ENCODE measurements around the gene PALLD. TPM values are rescaled to one million over a fixed set of nuclear protein-coding genes. Genes with fewer than 3 reads are reported as not detected.
A peak's percentile ranks its signal among the peaks of the same experiment; 100 is the strongest.

PALLD gene
- total RNA-seq, 4 donors from 2014 or later = 71.8 to 106 (median 83.3) TPM

DNA sequence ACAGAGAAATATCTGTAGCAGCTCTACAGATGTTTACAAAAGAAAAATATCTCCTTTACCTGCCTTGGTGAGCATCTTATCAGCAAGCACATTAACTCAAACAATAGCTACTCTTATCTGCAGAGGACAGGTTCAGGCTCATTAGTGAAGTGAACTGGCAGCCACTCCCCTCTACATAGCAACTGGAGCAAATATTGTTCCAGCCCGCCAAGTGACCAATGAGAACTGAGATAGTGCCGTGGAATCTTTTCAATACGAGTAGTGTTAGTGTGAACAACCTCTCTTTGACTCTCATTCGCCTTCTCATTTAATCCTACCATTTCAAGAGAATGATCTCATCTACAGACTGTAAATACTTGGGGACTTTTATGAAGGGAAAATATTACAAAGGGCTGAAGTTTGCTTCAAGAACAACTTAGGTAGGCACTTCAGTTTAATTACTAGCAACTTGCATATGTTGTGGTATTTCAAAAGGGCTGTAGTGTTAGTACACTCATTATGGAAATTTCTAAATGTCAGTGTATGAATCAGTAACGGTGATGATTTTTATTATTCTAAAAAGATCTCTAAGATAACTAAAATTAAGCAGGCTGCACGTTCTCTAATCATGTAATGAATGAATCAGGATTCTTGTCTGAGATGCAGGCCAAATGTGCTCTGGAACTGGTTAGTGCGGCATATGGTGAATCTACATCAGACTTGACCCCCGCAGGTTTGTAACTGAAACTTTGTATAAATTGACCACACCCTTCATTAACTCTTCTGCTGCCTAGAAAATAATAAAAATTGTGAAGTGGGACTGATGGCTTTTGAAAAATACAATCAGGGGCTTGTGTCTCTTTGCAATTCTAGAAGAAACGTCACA lies 72.4 kb downstream of the PALLD start:
- no peaks in the 10 kb centered on the region for H3K9me3 ChIP-seq
- H3K36me3 ChIP-seq = no peaks in the 10 kb centered on the region
- no peaks in the 10 kb centered on the region for H3K27me3 ChIP-seq
- DNase-seq (ENCODE audit: low spot score in 2 of 2) = no peak
- TF ChIP-seq, protein P1, sequence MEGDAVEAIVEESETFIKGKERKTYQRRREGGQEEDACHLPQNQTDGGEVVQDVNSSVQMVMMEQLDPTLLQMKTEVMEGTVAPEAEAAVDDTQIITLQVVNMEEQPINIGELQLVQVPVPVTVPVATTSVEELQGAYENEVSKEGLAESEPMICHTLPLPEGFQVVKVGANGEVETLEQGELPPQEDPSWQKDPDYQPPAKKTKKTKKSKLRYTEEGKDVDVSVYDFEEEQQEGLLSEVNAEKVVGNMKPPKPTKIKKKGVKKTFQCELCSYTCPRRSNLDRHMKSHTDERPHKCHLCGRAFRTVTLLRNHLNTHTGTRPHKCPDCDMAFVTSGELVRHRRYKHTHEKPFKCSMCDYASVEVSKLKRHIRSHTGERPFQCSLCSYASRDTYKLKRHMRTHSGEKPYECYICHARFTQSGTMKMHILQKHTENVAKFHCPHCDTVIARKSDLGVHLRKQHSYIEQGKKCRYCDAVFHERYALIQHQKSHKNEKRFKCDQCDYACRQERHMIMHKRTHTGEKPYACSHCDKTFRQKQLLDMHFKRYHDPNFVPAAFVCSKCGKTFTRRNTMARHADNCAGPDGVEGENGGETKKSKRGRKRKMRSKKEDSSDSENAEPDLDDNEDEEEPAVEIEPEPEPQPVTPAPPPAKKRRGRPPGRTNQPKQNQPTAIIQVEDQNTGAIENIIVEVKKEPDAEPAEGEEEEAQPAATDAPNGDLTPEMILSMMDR (IDR thresholded peaks at IDR 0.05) = no peak
- no peak for TF ChIP-seq POLR2AphosphoS5 (IDR thresholded peaks at IDR 0.05)
- TF ChIP-seq POLR2A (IDR thresholded peaks at IDR 0.05) = no peak
- TF ChIP-seq EP300 (IDR thresholded peaks at IDR 0.05) = no peak
- H3K27ac ChIP-seq = peak overlapping the region; percentile 73
- 25% methylated on average over 9 of the region's 9 CpGs for whole genome bisulfite sequencing
- peak overlapping the region; percentile 26 for H3K4me3 ChIP-seq
- peaks cover 18% of the 10 kb centered on the region for H3K4me1 ChIP-seq

DNA sequence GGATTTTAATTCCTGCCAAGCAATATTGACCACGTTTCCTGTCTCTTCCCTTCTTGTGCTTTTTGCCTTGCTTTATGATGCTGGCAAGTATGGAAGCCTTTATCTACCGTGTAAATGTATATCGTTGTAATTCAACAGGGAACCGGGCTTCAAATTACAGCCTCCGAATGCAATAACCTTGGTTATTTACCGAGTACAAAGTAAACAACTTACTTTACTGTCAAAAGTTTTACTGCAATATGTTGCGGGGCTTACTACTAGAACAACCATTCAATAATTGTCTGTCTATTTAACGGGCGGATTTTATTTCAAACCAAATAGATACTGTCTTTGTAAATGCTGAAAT lies 73.1 kb downstream of the PALLD start:
- TF ChIP-seq, protein P1 (IDR thresholded peaks at IDR 0.05) = no peak
- TF ChIP-seq POLR2A (IDR thresholded peaks at IDR 0.05) (no peak), POLR2AphosphoS5 (IDR thresholded peaks at IDR 0.05) (no peak), EP300 (IDR thresholded peaks at IDR 0.05) (no peak)
- H3K4me3 ChIP-seq = peak overlapping the region; percentile 26

DNA sequence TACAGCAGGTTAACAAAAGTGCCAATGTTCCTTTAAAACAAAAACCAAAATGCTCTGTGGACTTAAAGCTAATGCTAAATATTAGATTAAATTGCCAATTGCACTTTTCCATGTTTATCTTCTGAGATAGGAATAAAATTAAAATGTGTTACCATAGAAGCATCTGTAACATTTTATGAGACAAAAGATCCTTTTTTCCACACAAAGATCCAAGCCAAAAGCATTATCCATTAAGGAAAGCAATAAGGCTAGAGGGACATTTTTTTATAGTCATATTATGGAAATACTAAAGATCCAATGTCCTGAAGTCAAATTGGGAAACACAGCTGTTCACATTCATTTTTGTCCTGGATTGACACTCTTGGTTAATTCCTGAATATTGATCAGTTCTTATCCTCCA lies 73.6 kb downstream of the PALLD start:
- no peaks in the 10 kb centered on the region for H3K9me3 ChIP-seq
- TF ChIP-seq, protein P1 (IDR thresholded peaks at IDR 0.05) = no peak
- TF ChIP-seq EP300 (IDR thresholded peaks at IDR 0.05) (no peak), POLR2A (IDR thresholded peaks at IDR 0.05) (no peak), POLR2AphosphoS5 (IDR thresholded peaks at IDR 0.05) (no peak)
- no peak overlapping the region for H3K27ac ChIP-seq
- H3K27me3 ChIP-seq = no peaks in the 10 kb centered on the region
- DNase-seq (ENCODE audit: low spot score in 2 of 2) = no peak
- peak overlapping the region; percentile 26 for H3K4me3 ChIP-seq
- H3K4me1 ChIP-seq = peaks cover 18% of the 10 kb centered on the region
- no peaks in the 10 kb centered on the region for H3K36me3 ChIP-seq

More for the DNA sequence above, 73.1 kb downstream of the PALLD start:
- Histone ChIP-seq H3K4me1 (peaks cover 18% of the 10 kb centered on the region), H3K9me3 (no peaks in the 10 kb centered on the region), H3K27me3 (no peaks in the 10 kb centered on the region), H3K36me3 (no peaks in the 10 kb centered on the region), H3K27ac (peak overlapping the region; percentile 73)
- DNase-seq (ENCODE audit: low spot score in 2 of 2) = no peak
- 32% methylated on average over 9 of the region's 9 CpGs for WGBS

DNA sequence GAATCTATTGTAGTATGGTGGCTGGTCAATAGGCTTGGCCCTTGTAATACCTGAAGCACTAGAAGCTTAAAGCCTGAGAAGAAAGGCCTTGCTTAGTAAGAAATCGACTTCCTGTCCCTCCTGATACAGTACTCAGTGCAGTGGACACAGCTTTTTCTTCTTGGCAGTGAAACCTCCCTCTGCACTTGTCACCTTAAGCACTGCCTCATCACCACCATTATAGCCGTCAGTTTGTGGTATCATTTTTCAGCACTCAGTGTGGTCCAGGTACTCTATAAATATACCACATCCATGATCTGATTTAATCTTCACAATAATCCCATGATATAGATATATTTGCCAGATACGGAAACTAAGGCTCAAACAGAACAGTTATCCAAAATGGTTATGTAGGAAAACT lies 75.2 kb downstream of the PALLD start:
- H3K4me1 ChIP-seq = peaks cover 18% of the 10 kb centered on the region
- no peak for DNase-seq (ENCODE audit: low spot score in 2 of 2)
- no peak for TF ChIP-seq POLR2AphosphoS5 (IDR thresholded peaks at IDR 0.05)
- no peak for TF ChIP-seq POLR2A (IDR thresholded peaks at IDR 0.05)
- no peak for TF ChIP-seq EP300 (IDR thresholded peaks at IDR 0.05)
- TF ChIP-seq, protein P1 (IDR thresholded peaks at IDR 0.05) = no peak
- H3K27ac ChIP-seq = no peak overlapping the region
- WGBS = 95% methylated on average over 3 of the region's 3 CpGs
- H3K4me3 ChIP-seq = no peak overlapping the region
- no peaks in the 10 kb centered on the region for H3K27me3 ChIP-seq
- no peaks in the 10 kb centered on the region for H3K9me3 ChIP-seq
- H3K36me3 ChIP-seq = no peaks in the 10 kb centered on the region

DNA sequence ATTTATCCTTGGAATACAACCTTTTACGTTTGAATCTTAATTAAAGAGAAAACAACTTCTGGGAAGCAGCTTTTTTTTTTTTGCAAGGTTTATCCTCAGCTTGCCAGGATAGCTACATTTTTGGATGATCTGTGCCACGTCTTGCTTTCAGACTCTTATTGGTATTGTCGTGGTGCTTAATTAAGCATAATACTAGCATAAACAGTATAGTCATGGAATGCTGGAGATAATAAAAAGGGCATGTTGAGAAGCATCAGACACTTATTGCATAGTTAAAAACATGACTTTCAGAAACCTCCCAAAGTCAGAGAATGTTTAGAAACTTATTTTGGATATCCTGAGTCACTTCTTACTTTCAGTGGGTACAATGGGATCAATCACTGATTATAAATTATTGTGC lies 77.0 kb downstream of the PALLD start:
- Histone ChIP-seq H3K4me3 (no peak overlapping the region), H3K4me1 (peaks cover 17% of the 10 kb centered on the region), H3K27ac (no peak overlapping the region), H3K27me3 (no peaks in the 10 kb centered on the region), H3K9me3 (no peaks in the 10 kb centered on the region), H3K36me3 (no peaks in the 10 kb centered on the region)
- no peak for TF ChIP-seq EP300 (IDR thresholded peaks at IDR 0.05)
- TF ChIP-seq POLR2AphosphoS5 (IDR thresholded peaks at IDR 0.05) = no peak
- TF ChIP-seq, protein P1 (IDR thresholded peaks at IDR 0.05) = no peak
- no peak for TF ChIP-seq POLR2A (IDR thresholded peaks at IDR 0.05)
- WGBS = 69% methylated on average over 3 of the region's 3 CpGs
- no peak for DNase-seq (ENCODE audit: low spot score in 2 of 2)

Measured in suprapubic skin (tissue), 4 donors.